Lung (tissue), 12 donors: ENCODE results near the gene FAM83E. TPM values are rescaled to one million over a fixed set of nuclear protein-coding genes. Genes with fewer than 3 reads are reported as not detected.

Source experiments
- ATAC-seq: fragments of 200-7000 bp; cut with Tn5 transposase; one replicate; pipeline ENCODE4 v1.9.1; 2020; ENCODE audit warnings: moderate number of reproducible peaks; ENCODE audit not compliant: insufficient read depth, low FRiP score
- DNase-seq, 3 donors: peaks; one replicate each; pipeline ENCODE4 v3.0.0-alpha.2; 2013 to 2017
- H3K27ac ChIP-seq, 2 donors: one replicate each; pipeline ENCODE4 v1.5.1; 2013; ENCODE audit warnings: mild to moderate bottlenecking in 2 of 2, moderate library complexity in 2 of 2, control low read depth in 1 of 2, inconsistent platforms in 1 of 2, low read depth in 1 of 2, low read length in 1 of 2
- H3K27me3 ChIP-seq, 3 donors: one replicate each; pipeline ENCODE4 v1.5.1; 2013; ENCODE audit warnings: low read length in 2 of 3; ENCODE audit not compliant: control insufficient read depth in 3 of 3, insufficient read depth in 3 of 3
- H3K36me3 ChIP-seq, 4 donors: one replicate each; pipeline ENCODE4 v1.5.1; 2013; ENCODE audit warnings: low read length in 4 of 4, mild to moderate bottlenecking in 1 of 4, moderate library complexity in 1 of 4; ENCODE audit not compliant: control insufficient read depth in 4 of 4, insufficient read depth in 4 of 4
- H3K4me1 ChIP-seq, 5 donors: one replicate each; pipeline ENCODE4 v1.5.1; 2013; ENCODE audit warnings: low read length in 5 of 5, mild to moderate bottlenecking in 2 of 5, moderate library complexity in 1 of 5; ENCODE audit not compliant: control insufficient read depth in 5 of 5, insufficient read depth in 5 of 5
- H3K4me3 ChIP-seq: one replicate; pipeline ENCODE4 v1.5.1; 2013; ENCODE audit warnings: mild to moderate bottlenecking, control low read depth, moderate library complexity
- H3K9ac ChIP-seq, 2 donors: one replicate each; pipeline ENCODE4 v1.5.1; 2013; ENCODE audit warnings: low read length in 2 of 2, control low read depth in 1 of 2; ENCODE audit not compliant: insufficient read depth in 1 of 2
- H3K9me3 ChIP-seq, 4 donors: one replicate each; pipeline ENCODE4 v1.5.1; 2013; ENCODE audit warnings: low read length in 3 of 4, mild to moderate bottlenecking in 1 of 4, moderate library complexity in 1 of 4; ENCODE audit not compliant: control insufficient read depth in 4 of 4, insufficient read depth in 3 of 4
- WGBS, 2 donors: extraction: QIAGEN DNeasy Blood & Tissue Kit; methylation state at CpG; one replicate each; pipeline ENCODE4 v1.1.7; 2013; 5-methylcytosine and 5-hydroxymethylcytosine counted together
- polyA plus RNA-seq, 2 donors: library from polyadenylated mRNA; stranded (reverse); fragments of 200-250 nt; gene quantifications; one replicate each; pipeline ENCODE4 v1.2.1, GENCODE V29; 2013
- total RNA-seq, 2 donors: library from RNA; depleted of rRNA in 1 of 2; stranded (reverse); fragments of >200 nt in 1 of 2; gene quantifications; one replicate each; pipeline ENCODE4 v1.2.1, GENCODE V29; 2014 to 2021
- TF ChIP-seq, protein P1 (sequence below): IDR thresholded peaks from 2 replicates; pipeline ENCODE4 v1.5.1; 2012; ENCODE audit warnings: mild to moderate bottlenecking; ENCODE audit errors: control extremely low read depth, extremely low read depth
- donor health status: control.
- donor health status: control.
- donor health status: Bipolar disorder and iron deficiency.
- donor health status: healthy.
- donor health status: DM: yes; HTN: yes; CAD: no.

The FAM83E gene
- total and polyA plus RNA-seq, 4 donors = 22.2 to 43.8 (median 36.7) TPM

- H3K36me3 ChIP-seq = peaks cover 13 to 31% (median 22%) of the 10 kb centered on the region in 4 donors
- no peaks in the 10 kb centered on the region for H3K27me3 ChIP-seq
- 79 to 83% methylated on average over 38 to 39 of the region's 39 CpGs for WGBS, 2 donors
- no peaks in the 10 kb centered on the region for H3K9me3 ChIP-seq
- H3K27ac ChIP-seq = peak overlapping the region in 1 of 2 donors; percentile 78
- H3K4me3 ChIP-seq = no peak overlapping the region
- DNase-seq (no peak), ATAC-seq (no peak)
- TF ChIP-seq, protein P1, sequence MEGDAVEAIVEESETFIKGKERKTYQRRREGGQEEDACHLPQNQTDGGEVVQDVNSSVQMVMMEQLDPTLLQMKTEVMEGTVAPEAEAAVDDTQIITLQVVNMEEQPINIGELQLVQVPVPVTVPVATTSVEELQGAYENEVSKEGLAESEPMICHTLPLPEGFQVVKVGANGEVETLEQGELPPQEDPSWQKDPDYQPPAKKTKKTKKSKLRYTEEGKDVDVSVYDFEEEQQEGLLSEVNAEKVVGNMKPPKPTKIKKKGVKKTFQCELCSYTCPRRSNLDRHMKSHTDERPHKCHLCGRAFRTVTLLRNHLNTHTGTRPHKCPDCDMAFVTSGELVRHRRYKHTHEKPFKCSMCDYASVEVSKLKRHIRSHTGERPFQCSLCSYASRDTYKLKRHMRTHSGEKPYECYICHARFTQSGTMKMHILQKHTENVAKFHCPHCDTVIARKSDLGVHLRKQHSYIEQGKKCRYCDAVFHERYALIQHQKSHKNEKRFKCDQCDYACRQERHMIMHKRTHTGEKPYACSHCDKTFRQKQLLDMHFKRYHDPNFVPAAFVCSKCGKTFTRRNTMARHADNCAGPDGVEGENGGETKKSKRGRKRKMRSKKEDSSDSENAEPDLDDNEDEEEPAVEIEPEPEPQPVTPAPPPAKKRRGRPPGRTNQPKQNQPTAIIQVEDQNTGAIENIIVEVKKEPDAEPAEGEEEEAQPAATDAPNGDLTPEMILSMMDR = no peak
- H3K9ac ChIP-seq = no peak overlapping the region
- peaks cover 0 to 33% (median 20%) of the 10 kb centered on the region in 5 donors for H3K4me1 ChIP-seq
Observed at GRCh38 chr19:48613024-48613851, 1.6 kb downstream of the FAM83E start.

GRCh38 chr19:48611872-48612271 is 3.0 kb downstream of the FAM83E start:
- 92 to 93% methylated on average over 14 of the region's 14 CpGs for WGBS, 2 donors
- Histone ChIP-seq H3K9ac (no peak overlapping the region), H3K4me1 (peaks cover 0 to 20% (median 11%) of the 10 kb centered on the region in 5 donors), H3K4me3 (no peak overlapping the region), H3K9me3 (no peaks in the 10 kb centered on the region), H3K27me3 (no peaks in the 10 kb centered on the region), H3K27ac (no peak overlapping the region), H3K36me3 (peaks cover 10 to 21% (median 17%) of the 10 kb centered on the region in 4 donors)
- ATAC-seq = no peak
- TF ChIP-seq, protein P1 = no peak
- no peak for DNase-seq

GRCh38 chr19:48609571-48610108 is 5.2 kb downstream of the FAM83E start:
- no peaks in the 10 kb centered on the region for H3K36me3 ChIP-seq
- WGBS, 2 donors = 92 to 94% methylated on average over 20 of the region's 20 CpGs
- TF ChIP-seq, protein P1 = no peak
- H3K9me3 ChIP-seq = no peaks in the 10 kb centered on the region
- peaks cover 0 to 4% (median 0%) of the 10 kb centered on the region in 5 donors for H3K4me1 ChIP-seq
- H3K27ac ChIP-seq = no peak overlapping the region
- ATAC-seq (no peak), DNase-seq (no peak)
- no peak overlapping the region for H3K9ac ChIP-seq
- no peaks in the 10 kb centered on the region for H3K27me3 ChIP-seq
- no peak overlapping the region for H3K4me3 ChIP-seq
